WTC11 (cell line): ENCODE results near the gene NAT8L. TPM values are rescaled to one million over a fixed set of nuclear protein-coding genes. Genes with fewer than 3 reads are reported as not detected.

Source experiments
- CBFB ChIP-seq: sonication (generic); formaldehyde crosslinking; IDR thresholded peaks from 2 replicates; pipeline ENCODE4 v1.8.1; 2022; ENCODE audit warnings: mild to moderate bottlenecking, low read depth, missing genetic modification reagents
- FOXK1 ChIP-seq: sonication (generic); formaldehyde crosslinking; IDR thresholded peaks from 2 replicates; pipeline ENCODE4 v1.8.0; 2022; ENCODE audit warnings: mild to moderate bottlenecking, moderate library complexity, missing genetic modification reagents
- FOXP4 ChIP-seq: sonication (generic); formaldehyde crosslinking; IDR thresholded peaks from 2 replicates; pipeline ENCODE4 v1.8.0; 2022; ENCODE audit warnings: mild to moderate bottlenecking, missing genetic modification reagents
- GRHL2 ChIP-seq: fragments of 250-450 bp; sonication (Bioruptor Pico); IDR thresholded peaks from 2 replicates; pipeline ENCODE4 v1.8.0; 2022; ENCODE audit warnings: mild to moderate bottlenecking, moderate library complexity; ENCODE audit not compliant: insufficient replicate concordance, severe bottlenecking
- GTF2I ChIP-seq: fragments of 250-450 bp; sonication (Bioruptor Pico); conservative IDR thresholded peaks from 2 replicates; pipeline ENCODE4 v1.4.0; 2021; ENCODE audit warnings: mild to moderate bottlenecking
- HMGA2 ChIP-seq: fragments of 250-450 bp; sonication (Bioruptor Pico); IDR thresholded peaks from 2 replicates; pipeline ENCODE4 v1.4.0; 2021; ENCODE audit warnings: mild to moderate bottlenecking, moderate library complexity
- HMGXB4 ChIP-seq: sonication (generic); formaldehyde crosslinking; IDR thresholded peaks from 2 replicates; pipeline ENCODE4 v1.8.1; 2023; ENCODE audit warnings: mild to moderate bottlenecking, moderate library complexity, missing genetic modification reagents
- MAX ChIP-seq: sonication (generic); formaldehyde crosslinking; IDR thresholded peaks from 2 replicates; pipeline ENCODE4 v1.8.0; 2022; ENCODE audit warnings: mild to moderate bottlenecking, missing genetic modification reagents
- PRRX2 ChIP-seq: fragments of 250-450 bp; sonication (Bioruptor Pico); IDR thresholded peaks from 2 replicates; pipeline ENCODE4 v1.8.0; 2021; ENCODE audit warnings: mild to moderate bottlenecking
- RELA ChIP-seq: sonication (generic); formaldehyde crosslinking; IDR thresholded peaks from 2 replicates; pipeline ENCODE4 v1.8.1; 2022; ENCODE audit warnings: missing genetic modification reagents, mild to moderate bottlenecking, borderline replicate concordance
- SOX15 ChIP-seq: fragments of 250-450 bp; sonication (Bioruptor Pico); IDR thresholded peaks from 2 replicates; pipeline ENCODE4 v1.9.0; 2021; ENCODE audit warnings: mild to moderate bottlenecking
- ZNF423 ChIP-seq: fragments of 250-450 bp; sonication (Bioruptor Pico); IDR thresholded peaks from 2 replicates; pipeline ENCODE4 v2.1.2; 2022; ENCODE audit warnings: mild to moderate bottlenecking, moderate library complexity
- total RNA-seq: library from RNA; stranded (reverse); gene quantifications from 3 replicates; pipeline ENCODE4 v1.2.3, GENCODE V29; 2021

The NAT8L gene
- total RNA-seq, 1 experiment from 2014 or later = 20.0 TPM

GRCh38 chr4:2116687-2117400, 57.7 kb downstream of the NAT8L start (continued):
- TF ChIP-seq HMGXB4 (CRISPR knock-in tag) (no peak), RELA (no peak), SOX15 (CRISPR knock-in tag) (no peak), FOXP4 (CRISPR knock-in tag) (no peak), FOXK1 (no peak), PRRX2 (CRISPR knock-in tag) (no peak), CBFB (CRISPR knock-in tag) (no peak), GRHL2 (CRISPR knock-in tag) (no peak), HMGA2 (CRISPR knock-in tag) (no peak), ZNF423 (CRISPR knock-in tag) (no peak), GTF2I (no peak), MAX (CRISPR knock-in tag) (no peak)

Other genes with a start within 250 kb of the NAT8L start
- 45.0 to 66.7 TPM (median 47.7 TPM) in 3 replicates for gene LETM1, start 203.2 kb upstream of the NAT8L start, total RNA-seq
- 113 to 128 TPM (median 119 TPM) in 3 replicates for gene NSD2, start 187.9 kb upstream of the NAT8L start, total RNA-seq
- 63.3 to 72.6 TPM (median 69.2 TPM) in 3 replicates for gene NELFA, start 50.4 kb upstream of the NAT8L start, total RNA-seq
- gene HAUS3, start 182.8 kb downstream of the NAT8L start, total RNA-seq = 11.9 to 14.7 TPM (median 12.4 TPM) in 3 replicates
- gene POLN, start 182.8 kb downstream of the NAT8L start, total RNA-seq = 2.5 to 3.5 TPM (median 2.8 TPM) in 3 replicates
- 17.7 to 22.7 TPM (median 20.4 TPM) in 3 replicates for gene MXD4, start 202.8 kb downstream of the NAT8L start, total RNA-seq